NB4 (cell line): Measurements from ENCODE around the gene CYBC1.

Experiments
- DNase-seq: peaks from one replicate; pipeline ENCODE4 v3.0.0; 2010; ENCODE audit warnings: low read depth
- H3K4me3 ChIP-seq: one replicate; pipeline ENCODE4 v1.5.1; 2011; ENCODE audit warnings: mild to moderate bottlenecking, low read depth, low read length, moderate library complexity
- MYC ChIP-seq: IDR thresholded peaks from 2 replicates; pipeline ENCODE4 v1.6.1; 2011; ENCODE audit warnings: low read depth, low read length
- POLR2A ChIP-seq: IDR thresholded peaks from 2 replicates; pipeline ENCODE4 v1.6.1; 2011; ENCODE audit warnings: mild to moderate bottlenecking; ENCODE audit not compliant: insufficient read length; ENCODE audit errors: extremely low read depth
- TF ChIP-seq, protein P1 (sequence below): IDR thresholded peaks from 2 replicates; pipeline ENCODE4 v1.6.1; 2011; ENCODE audit warnings: low read depth, low read length
- TF ChIP-seq, protein P2 (sequence below): IDR thresholded peaks from one replicate; pipeline ENCODE4 v1.5.1; 2012; ENCODE audit warnings: low read depth, low read length

Gene CYBC1

DNA sequence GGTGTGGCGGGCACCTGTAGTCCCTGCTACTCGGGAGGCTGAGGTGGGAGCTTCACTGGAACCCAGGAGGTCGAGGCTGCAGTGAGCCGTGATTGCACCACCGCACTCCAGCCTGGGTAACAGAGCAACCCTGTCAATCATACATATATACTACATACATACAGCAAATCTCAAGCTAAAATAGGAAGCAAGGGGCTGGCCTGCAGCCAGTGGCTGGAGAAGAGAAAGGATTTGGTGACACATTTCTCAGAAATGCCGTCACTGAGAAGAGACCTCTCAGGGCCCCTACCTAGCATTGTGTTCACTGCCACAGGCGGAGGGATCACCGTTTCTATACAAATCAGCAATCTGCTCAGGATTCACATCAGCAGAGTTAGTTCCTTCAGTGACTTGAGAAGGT, 24.9 kb upstream of the CYBC1 start:
- TF ChIP-seq MYC (no peak), POLR2A (no peak)
- TF ChIP-seq, protein P1, sequence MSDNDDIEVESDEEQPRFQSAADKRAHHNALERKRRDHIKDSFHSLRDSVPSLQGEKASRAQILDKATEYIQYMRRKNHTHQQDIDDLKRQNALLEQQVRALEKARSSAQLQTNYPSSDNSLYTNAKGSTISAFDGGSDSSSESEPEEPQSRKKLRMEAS, result no peak
- TF ChIP-seq, protein P2, sequence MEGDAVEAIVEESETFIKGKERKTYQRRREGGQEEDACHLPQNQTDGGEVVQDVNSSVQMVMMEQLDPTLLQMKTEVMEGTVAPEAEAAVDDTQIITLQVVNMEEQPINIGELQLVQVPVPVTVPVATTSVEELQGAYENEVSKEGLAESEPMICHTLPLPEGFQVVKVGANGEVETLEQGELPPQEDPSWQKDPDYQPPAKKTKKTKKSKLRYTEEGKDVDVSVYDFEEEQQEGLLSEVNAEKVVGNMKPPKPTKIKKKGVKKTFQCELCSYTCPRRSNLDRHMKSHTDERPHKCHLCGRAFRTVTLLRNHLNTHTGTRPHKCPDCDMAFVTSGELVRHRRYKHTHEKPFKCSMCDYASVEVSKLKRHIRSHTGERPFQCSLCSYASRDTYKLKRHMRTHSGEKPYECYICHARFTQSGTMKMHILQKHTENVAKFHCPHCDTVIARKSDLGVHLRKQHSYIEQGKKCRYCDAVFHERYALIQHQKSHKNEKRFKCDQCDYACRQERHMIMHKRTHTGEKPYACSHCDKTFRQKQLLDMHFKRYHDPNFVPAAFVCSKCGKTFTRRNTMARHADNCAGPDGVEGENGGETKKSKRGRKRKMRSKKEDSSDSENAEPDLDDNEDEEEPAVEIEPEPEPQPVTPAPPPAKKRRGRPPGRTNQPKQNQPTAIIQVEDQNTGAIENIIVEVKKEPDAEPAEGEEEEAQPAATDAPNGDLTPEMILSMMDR, result no peak
- DNase-seq, result no peak
- H3K4me3 ChIP-seq, result no peak overlapping the region

DNA sequence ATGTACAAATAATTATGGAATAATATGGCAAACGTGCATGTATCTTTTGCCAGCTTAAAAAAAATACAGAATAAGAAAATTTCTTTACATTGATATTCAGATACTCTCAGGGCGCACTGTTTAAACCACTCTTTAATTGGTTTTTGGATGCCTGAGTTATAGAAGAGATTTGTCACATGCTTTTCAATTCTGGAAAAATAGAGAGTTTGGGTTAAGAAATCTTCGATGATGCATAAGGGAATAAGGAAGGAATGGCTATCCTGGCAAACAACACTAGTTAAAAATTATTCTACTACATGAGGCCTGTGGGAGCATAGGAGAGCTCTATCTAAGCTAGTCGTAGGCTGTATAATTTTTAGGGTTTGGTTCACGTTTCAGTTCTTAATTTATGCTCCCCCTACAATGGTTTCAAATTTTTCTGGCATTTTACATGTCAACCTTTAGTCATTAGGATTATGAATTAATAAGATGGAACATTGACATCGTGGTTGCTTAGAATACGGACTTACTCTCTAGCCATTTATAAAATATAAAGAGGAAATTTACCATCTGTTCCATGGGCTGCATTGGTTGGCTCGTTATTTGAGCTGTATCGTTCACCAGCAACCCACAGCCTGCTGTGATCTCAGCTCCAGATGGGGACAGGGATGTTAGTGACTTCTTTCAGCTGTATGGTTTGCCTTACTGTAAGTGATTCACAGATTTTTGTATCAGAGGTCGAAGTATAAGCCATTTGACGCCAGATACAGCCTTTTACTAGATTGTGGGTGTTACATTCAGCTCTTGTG, 23.9 kb upstream of the CYBC1 start:
- H3K4me3 ChIP-seq, result no peak overlapping the region
- TF ChIP-seq, protein P2, result no peak
- TF ChIP-seq, protein P1, result no peak
- no peak for TF ChIP-seq MYC
- TF ChIP-seq POLR2A, result no peak
- DNase-seq, result no peak

DNA sequence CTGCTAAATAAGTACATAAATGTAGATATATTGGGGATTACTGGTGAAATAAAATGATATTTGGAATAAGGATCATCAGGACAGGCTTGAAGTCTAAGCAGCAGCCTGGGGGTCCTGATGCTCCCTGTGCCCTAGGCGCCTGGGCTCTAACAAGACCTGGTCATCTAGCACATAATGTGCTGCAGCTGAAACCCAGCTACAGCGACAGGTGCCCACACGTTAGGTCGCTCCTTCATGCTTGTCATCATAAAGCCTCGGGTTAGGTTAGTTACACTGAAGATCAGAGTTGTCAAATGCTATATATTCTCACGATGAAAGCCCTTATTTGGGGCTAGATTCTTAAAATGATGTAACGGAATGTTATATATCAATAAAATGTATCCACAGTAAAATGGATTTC, 19.5 kb upstream of the CYBC1 start:
- no peak for DNase-seq
- no peak overlapping the region for H3K4me3 ChIP-seq
- TF ChIP-seq MYC (no peak), POLR2A (no peak)
- TF ChIP-seq, protein P2, result no peak
- TF ChIP-seq, protein P1, result no peak

DNA sequence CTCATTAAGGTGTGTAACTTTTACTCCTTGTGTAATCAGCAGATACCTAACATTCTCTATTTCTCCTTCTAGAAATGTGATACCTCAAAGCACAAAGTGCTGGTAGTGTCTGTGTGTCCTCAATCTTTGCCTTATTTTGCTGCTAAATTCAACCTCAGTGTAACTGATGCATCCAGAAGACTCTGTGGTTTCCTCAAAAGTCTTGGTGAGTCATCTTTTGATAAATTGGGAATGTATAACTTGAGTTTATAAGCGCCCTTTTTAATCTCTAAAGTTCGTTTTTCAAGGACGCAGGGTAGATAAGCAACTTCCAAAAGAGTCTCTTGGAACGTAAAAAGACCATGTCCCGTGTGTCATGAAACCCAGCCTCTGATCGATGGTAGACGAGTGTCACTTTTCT, 18.1 kb upstream of the CYBC1 start:
- H3K4me3 ChIP-seq, result no peak overlapping the region
- TF ChIP-seq, protein P2, result no peak
- TF ChIP-seq MYC, result no peak
- no peak for TF ChIP-seq POLR2A
- TF ChIP-seq, protein P1, result no peak
- no peak for DNase-seq

DNA sequence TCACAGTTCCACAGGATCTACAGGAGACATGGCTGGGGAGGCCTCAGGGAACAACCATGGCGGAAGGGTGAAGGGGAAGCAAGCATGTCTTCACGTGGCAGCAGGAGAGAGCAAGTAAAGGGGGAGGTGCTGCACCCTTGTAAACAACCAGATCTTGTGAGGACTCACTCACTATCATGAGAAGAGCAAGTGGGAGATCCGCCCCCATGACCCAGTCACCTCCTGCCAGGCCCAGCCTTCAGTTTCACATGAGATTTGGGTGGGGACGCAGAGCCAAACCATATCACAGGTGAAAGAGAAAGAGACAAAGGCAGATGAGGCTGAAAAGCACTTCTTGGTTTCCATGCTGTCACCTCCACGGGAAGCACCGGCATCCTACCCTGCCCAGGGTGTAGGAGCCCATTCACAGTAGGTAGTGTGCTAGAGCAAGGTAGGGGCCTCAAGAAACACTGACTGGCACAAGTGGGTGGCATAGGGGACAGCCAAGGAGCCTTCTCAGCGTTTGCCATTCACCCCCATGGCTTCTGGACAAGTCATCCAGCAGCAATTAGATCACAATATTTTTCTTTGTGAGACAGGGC, 14.6 kb upstream of the CYBC1 start:
- DNase-seq, result no peak
- H3K4me3 ChIP-seq, result no peak overlapping the region
- TF ChIP-seq MYC, result no peak
- TF ChIP-seq, protein P1, result no peak
- TF ChIP-seq, protein P2, result no peak
- TF ChIP-seq POLR2A, result no peak
